ENCODE results near the gene RBM20. TPM values are rescaled to one million over a fixed set of nuclear protein-coding genes. Genes with fewer than 3 reads are reported as not detected.

Gene RBM20
- total RNA-seq, 4 donors from 2014 or later, result 0.24 to 3.5 (median 1.8) TPM

GRCh38 chr10:110812583-110812982 is 168.4 kb downstream of the RBM20 start:
- ATAC-seq (ENCODE audit: low FRiP score), result no peak
- TF ChIP-seq CTCF (IDR thresholded peaks at IDR 0.05), result no peak
- no peak for DNase-seq (ENCODE audit: low spot score)

GRCh38 chr10:110813743-110814472 is 169.8 kb downstream of the RBM20 start:
- no peak for TF ChIP-seq CTCF (IDR thresholded peaks at IDR 0.05)
- DNase-seq (ENCODE audit: low spot score), result no peak
- no peak for ATAC-seq (ENCODE audit: low FRiP score)

- ATAC-seq (ENCODE audit: low FRiP score) (no peak), DNase-seq (ENCODE audit: low spot score) (no peak)
- no peak for TF ChIP-seq CTCF (IDR thresholded peaks at IDR 0.05)
These were observed 171.3 kb downstream of the RBM20 start for GRCh38 chr10:110815354-110816004.

- TF ChIP-seq CTCF (IDR thresholded peaks at IDR 0.05), result no peak
- ATAC-seq (ENCODE audit: low FRiP score) (no peak), DNase-seq (ENCODE audit: low spot score) (no peak)
These were observed 173.5 kb downstream of the RBM20 start for GRCh38 chr10:110817614-110818013.

GRCh38 chr10:110818311-110819256 is 174.4 kb downstream of the RBM20 start:
- TF ChIP-seq CTCF (IDR thresholded peaks at IDR 0.05), result no peak
- no peak for DNase-seq (ENCODE audit: low spot score)
- ATAC-seq (ENCODE audit: low FRiP score), result no peak

- peak; percentile 29 for ATAC-seq (ENCODE audit: low FRiP score)
- TF ChIP-seq CTCF (IDR thresholded peaks at IDR 0.05), result no peak
- DNase-seq (ENCODE audit: low spot score), result no peak
These were observed 176.2 kb downstream of the RBM20 start for GRCh38 chr10:110820321-110820814.
